Measurements from ENCODE around the gene PPARD.
"Not testable (repeated sequence)": the region's sequence is repeated elsewhere in the genome, so short reads cannot be mapped to it uniquely, and the experiment has no call there.

The PPARD gene

GRCh38 chr6:35307138-35307537 is 35.2 kb upstream of the PPARD start:
- DNase-seq, H3K4me3 Mint-ChIP-seq, H3K9me3 Mint-ChIP-seq, H3K27me3 Mint-ChIP-seq: not testable (repeated sequence)
- H3K36me3 Mint-ChIP-seq (ENCODE audit: low read depth): peaks cover 75% of the 10 kb centered on the region
- peaks cover 78% of the 10 kb centered on the region for H3K4me1 Mint-ChIP-seq (ENCODE audit: low read depth)
- peak overlapping the region; percentile 57 for H3K27ac Mint-ChIP-seq

- not testable (repeated sequence) for H3K27me3 Mint-ChIP-seq, H3K4me3 Mint-ChIP-seq, H3K9me3 Mint-ChIP-seq, DNase-seq
- Mint-ChIP-seq H3K27ac (peak overlapping the region; percentile 96), H3K36me3 (ENCODE audit: low read depth) (peaks cover 77% of the 10 kb centered on the region), H3K4me1 (ENCODE audit: low read depth) (peaks cover 77% of the 10 kb centered on the region)
Observed at GRCh38 chr6:35308543-35308942, 33.8 kb upstream of the PPARD start.

DNA sequence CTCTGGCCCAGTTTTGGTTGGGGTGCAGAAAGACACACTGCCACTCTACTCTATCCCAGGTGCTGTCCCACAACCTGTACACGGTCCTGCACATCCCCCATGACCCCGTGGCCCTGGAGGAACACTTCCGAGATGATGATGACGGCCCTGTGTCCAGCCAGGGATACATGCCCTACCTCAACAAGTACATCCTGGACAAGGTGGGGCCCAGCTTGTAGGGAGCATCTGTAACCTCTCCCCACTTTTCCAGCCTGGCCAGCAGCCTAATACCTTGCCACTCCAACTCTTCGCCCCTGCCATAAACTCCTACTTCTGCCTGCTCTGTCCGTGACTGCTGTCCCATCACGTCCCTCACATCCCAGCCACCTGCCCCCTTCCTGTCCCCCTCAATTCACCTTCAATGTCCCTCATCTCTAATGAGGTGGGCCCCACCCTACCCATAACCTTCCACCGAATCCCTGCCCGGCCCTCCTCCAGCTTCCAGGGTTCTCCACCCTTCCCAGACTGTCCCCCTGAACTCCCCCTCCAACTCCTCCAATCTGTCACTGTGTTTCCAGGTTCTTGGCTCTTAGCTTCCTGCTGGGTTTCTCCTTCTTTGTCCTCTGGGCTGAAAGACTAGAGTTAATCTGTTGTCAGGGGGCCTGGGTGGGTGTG is 32.6 kb upstream of the PPARD start:
- Mint-ChIP-seq H3K4me1 (ENCODE audit: low read depth) (peaks cover 79% of the 10 kb centered on the region), H3K4me3 (peak overlapping the region; percentile 37), H3K27me3 (no peaks in the 10 kb centered on the region), H3K36me3 (ENCODE audit: low read depth) (peaks cover 79% of the 10 kb centered on the region), H3K27ac (peak overlapping the region; percentile 96), H3K9me3 (no peaks in the 10 kb centered on the region)
- no peak for DNase-seq

GRCh38 chr6:35310265-35310831 is 32.0 kb upstream of the PPARD start:
- H3K27ac Mint-ChIP-seq: peak overlapping the region; percentile 96
- no peaks in the 10 kb centered on the region for H3K9me3 Mint-ChIP-seq
- peak; percentile 55 for DNase-seq
- H3K36me3 Mint-ChIP-seq (ENCODE audit: low read depth): peaks cover 85% of the 10 kb centered on the region
- peaks cover 85% of the 10 kb centered on the region for H3K4me1 Mint-ChIP-seq (ENCODE audit: low read depth)
- H3K27me3 Mint-ChIP-seq: no peaks in the 10 kb centered on the region
- peak overlapping the region; percentile 37 for H3K4me3 Mint-ChIP-seq

GRCh38 chr6:35311390-35312075 is 30.8 kb upstream of the PPARD start:
- no peaks in the 10 kb centered on the region for H3K9me3 Mint-ChIP-seq
- peak overlapping the region; percentile 61 for H3K4me3 Mint-ChIP-seq
- peak; percentile 70 for DNase-seq
- H3K27me3 Mint-ChIP-seq: no peaks in the 10 kb centered on the region
- H3K4me1 Mint-ChIP-seq (ENCODE audit: low read depth): peaks cover 88% of the 10 kb centered on the region
- H3K27ac Mint-ChIP-seq: peak overlapping the region; percentile 96
- peaks cover 89% of the 10 kb centered on the region for H3K36me3 Mint-ChIP-seq (ENCODE audit: low read depth)

- Mint-ChIP-seq H3K9me3 (no peaks in the 10 kb centered on the region), H3K36me3 (ENCODE audit: low read depth) (peaks cover 89% of the 10 kb centered on the region), H3K27me3 (no peaks in the 10 kb centered on the region), H3K27ac (peak overlapping the region; percentile 96), H3K4me3 (peak overlapping the region; percentile 61), H3K4me1 (ENCODE audit: low read depth) (peaks cover 84% of the 10 kb centered on the region)
- DNase-seq: no peak
Observed at GRCh38 chr6:35312076-35312800, 30.1 kb upstream of the PPARD start.

- no peak for DNase-seq
- H3K4me1 Mint-ChIP-seq (ENCODE audit: low read depth): peaks cover 78% of the 10 kb centered on the region
- H3K9me3 Mint-ChIP-seq: no peaks in the 10 kb centered on the region
- no peaks in the 10 kb centered on the region for H3K27me3 Mint-ChIP-seq
- H3K36me3 Mint-ChIP-seq (ENCODE audit: low read depth): peaks cover 89% of the 10 kb centered on the region
- peak overlapping the region; percentile 61 for H3K4me3 Mint-ChIP-seq
- H3K27ac Mint-ChIP-seq: peak overlapping the region; percentile 96
Observed at GRCh38 chr6:35312807-35313206, 29.6 kb upstream of the PPARD start.

DNA sequence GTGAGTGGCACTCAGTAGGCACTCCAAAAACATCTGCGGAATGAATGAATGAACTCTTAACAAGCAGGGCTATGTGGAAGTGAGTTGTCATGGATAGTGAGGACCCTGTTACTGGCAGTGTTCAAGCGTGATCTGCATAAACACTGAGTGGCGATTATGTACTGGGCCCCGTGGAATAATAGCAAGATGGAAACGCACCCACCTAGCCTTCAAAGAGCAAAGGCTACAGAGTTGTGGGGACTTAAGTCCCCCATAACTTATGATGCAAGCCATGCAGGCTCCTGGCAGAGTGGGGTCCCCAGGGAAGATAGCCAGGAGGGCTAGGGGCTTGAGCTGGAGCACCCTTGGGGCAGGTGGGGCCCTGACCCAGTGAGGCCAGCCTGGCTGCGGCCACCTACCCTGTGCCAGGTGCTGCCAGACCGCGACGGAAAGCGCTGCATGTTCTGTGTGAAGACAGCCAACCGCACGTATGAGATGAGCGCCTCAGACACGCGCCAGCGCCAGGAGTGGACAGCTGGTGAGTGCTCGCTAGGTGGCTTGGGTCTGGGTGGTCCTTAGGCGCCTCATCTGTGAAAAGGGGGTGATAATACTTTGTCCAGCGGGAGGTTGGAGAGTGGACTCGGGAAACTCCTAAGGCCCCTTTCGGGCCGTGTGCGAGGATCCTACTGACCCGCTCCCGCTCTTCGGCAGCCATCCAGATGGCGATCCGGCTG is 24.7 kb upstream of the PPARD start:
- Mint-ChIP-seq H3K36me3 (ENCODE audit: low read depth) (peaks cover 91% of the 10 kb centered on the region), H3K27ac (peak overlapping the region; percentile 37), H3K27me3 (no peaks in the 10 kb centered on the region), H3K4me1 (ENCODE audit: low read depth) (peaks cover 41% of the 10 kb centered on the region), H3K4me3 (no peak overlapping the region), H3K9me3 (no peaks in the 10 kb centered on the region)
- no peak for DNase-seq

DNA sequence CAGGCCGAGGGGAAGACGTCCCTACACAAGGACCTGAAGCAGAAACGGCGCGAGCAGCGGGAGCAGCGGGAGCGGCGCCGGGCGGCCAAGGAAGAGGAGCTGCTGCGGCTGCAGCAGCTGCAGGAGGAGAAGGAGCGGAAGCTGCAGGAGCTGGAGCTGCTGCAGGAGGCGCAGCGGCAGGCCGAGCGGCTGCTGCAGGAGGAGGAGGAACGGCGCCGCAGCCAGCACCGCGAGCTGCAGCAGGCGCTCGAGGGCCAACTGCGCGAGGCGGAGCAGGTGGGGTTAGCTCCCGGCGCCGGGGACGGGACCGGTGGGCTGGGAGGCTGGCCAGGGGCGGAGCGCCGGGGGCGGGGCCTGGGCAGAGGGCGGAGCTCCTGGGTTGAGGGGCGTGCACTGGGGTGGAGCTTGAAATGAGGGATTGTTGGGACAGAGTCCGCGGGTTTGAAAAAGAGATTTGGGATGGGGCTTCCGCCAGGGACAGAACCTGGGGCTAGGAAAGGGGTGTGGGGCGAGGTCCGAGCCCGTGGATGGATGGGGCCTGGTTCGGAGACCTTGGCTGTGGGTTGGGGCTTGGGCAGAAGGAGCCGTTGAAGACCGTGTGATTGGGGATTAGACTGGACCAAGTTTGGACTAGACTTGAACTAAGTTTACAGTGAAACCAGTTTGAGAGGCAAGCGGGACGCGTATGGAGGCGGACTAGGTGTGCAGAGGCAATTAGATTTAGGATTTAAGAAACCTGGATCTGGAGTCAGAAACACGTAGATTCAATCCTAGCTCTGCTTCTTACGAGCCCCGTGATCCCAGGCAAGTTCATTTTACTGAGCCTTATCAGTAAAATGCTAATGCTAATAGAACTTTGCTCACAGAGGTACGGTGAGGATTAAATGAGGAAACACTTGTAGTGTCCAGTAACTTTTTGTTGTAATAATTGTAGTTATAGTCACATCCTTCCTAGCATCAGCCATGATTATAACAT is 23.9 kb upstream of the PPARD start:
- DNase-seq: no peak
- peaks cover 93% of the 10 kb centered on the region for H3K36me3 Mint-ChIP-seq (ENCODE audit: low read depth)
- peak overlapping the region; percentile 57 for H3K27ac Mint-ChIP-seq
- no peak overlapping the region for H3K4me3 Mint-ChIP-seq
- peaks cover 35% of the 10 kb centered on the region for H3K4me1 Mint-ChIP-seq (ENCODE audit: low read depth)
- H3K9me3 Mint-ChIP-seq: no peaks in the 10 kb centered on the region
- no peaks in the 10 kb centered on the region for H3K27me3 Mint-ChIP-seq

DNA sequence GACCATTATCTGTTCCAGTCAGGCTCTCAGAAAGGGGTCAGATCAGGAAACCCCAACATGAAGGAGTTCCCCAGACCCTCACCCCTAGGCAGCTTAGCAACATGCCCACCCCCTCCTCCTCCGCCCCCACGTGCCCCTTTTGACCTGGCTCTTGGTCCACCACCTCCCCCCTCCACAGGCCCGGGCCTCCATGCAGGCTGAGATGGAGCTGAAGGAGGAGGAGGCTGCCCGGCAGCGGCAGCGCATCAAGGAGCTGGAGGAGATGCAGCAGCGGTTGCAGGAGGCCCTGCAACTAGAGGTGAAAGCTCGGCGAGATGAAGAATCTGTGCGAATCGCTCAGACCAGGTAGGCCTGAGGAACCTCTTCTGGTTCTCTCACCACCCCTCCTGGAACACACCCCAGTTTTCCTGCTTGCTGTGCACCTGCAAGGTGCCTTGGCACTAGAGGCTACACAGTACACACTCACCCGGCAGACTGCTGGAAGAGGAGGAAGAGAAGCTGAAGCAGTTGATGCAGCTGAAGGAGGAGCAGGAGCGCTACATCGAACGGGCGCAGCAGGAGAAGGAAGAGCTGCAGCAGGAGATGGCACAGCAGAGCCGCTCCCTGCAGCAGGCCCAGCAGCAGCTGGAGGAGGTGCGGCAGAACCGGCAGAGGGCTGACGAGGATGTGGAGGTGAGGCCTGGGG is 22.9 kb upstream of the PPARD start:
- no peak overlapping the region for H3K4me3 Mint-ChIP-seq
- H3K27ac Mint-ChIP-seq: peak overlapping the region; percentile 53
- H3K9me3 Mint-ChIP-seq: no peaks in the 10 kb centered on the region
- no peaks in the 10 kb centered on the region for H3K27me3 Mint-ChIP-seq
- peaks cover 25% of the 10 kb centered on the region for H3K4me1 Mint-ChIP-seq (ENCODE audit: low read depth)
- H3K36me3 Mint-ChIP-seq (ENCODE audit: low read depth): peaks cover 85% of the 10 kb centered on the region
- DNase-seq: no peak

GRCh38 chr6:35320031-35320410 is 22.3 kb upstream of the PPARD start:
- Mint-ChIP-seq H3K27ac (peak overlapping the region; percentile 53), H3K36me3 (ENCODE audit: low read depth) (peaks cover 85% of the 10 kb centered on the region), H3K4me3 (no peak overlapping the region), H3K4me1 (ENCODE audit: low read depth) (peaks cover 19% of the 10 kb centered on the region), H3K27me3 (no peaks in the 10 kb centered on the region), H3K9me3 (no peaks in the 10 kb centered on the region)
- DNase-seq: no peak

- no peaks in the 10 kb centered on the region for H3K9me3 Mint-ChIP-seq
- no peaks in the 10 kb centered on the region for H3K27me3 Mint-ChIP-seq
- no peak for DNase-seq
- peaks cover 14% of the 10 kb centered on the region for H3K4me1 Mint-ChIP-seq (ENCODE audit: low read depth)
- H3K4me3 Mint-ChIP-seq: no peak overlapping the region
- peaks cover 83% of the 10 kb centered on the region for H3K36me3 Mint-ChIP-seq (ENCODE audit: low read depth)
- H3K27ac Mint-ChIP-seq: peak overlapping the region; percentile 82
Observed at GRCh38 chr6:35321091-35321490, 21.3 kb upstream of the PPARD start.

Data from activated T-cell treated with anti-CD3 and anti-CD28 coated beads, Interleukin-2, amount 50 U/mL, for 24 hours (primary cell).